ENCODE data around the gene RGS17.

DNA sequence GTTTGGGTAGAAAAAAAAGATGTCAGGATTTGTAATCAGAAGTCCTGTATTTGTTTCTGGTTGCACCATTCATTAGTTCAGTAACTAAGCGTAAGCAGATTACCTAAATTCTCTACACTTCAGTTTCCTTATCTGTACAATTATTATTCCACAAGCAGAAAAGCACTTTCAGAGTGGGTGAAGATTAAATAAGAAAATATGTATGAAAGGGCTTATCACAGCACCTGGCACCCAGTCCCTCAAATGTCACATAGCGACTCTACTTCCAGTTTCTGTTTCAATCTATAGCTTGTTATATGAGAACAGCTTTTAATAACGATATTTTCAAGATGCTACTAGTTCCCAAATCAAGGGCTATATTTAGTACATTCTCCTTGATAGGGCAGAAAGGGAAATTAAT is 31.4 kb downstream of the RGS17 start:
- TF ChIP-seq, protein P1, sequence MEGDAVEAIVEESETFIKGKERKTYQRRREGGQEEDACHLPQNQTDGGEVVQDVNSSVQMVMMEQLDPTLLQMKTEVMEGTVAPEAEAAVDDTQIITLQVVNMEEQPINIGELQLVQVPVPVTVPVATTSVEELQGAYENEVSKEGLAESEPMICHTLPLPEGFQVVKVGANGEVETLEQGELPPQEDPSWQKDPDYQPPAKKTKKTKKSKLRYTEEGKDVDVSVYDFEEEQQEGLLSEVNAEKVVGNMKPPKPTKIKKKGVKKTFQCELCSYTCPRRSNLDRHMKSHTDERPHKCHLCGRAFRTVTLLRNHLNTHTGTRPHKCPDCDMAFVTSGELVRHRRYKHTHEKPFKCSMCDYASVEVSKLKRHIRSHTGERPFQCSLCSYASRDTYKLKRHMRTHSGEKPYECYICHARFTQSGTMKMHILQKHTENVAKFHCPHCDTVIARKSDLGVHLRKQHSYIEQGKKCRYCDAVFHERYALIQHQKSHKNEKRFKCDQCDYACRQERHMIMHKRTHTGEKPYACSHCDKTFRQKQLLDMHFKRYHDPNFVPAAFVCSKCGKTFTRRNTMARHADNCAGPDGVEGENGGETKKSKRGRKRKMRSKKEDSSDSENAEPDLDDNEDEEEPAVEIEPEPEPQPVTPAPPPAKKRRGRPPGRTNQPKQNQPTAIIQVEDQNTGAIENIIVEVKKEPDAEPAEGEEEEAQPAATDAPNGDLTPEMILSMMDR (conservative IDR thresholded peaks at IDR 0.05), result no peak
- TF ChIP-seq EZH2 (IDR thresholded peaks at IDR 0.05; ENCODE audit: low read depth), result no peak
